ENCODE data around the gene WWC1. TPM values are rescaled to one million over a fixed set of nuclear protein-coding genes. Genes with fewer than 3 reads are reported as not detected.
"Not testable (repeated sequence)": the region's sequence is repeated elsewhere in the genome, so short reads cannot be mapped to it uniquely, and the experiment has no call there.

WWC1 gene
- polyA plus RNA-seq, 6 donors from 2014 or later, result 0.45 TPM; not detected in 5

- Mint-ChIP-seq H3K4me1 (peaks cover 0 to 16% (median 8%) of the 10 kb centered on the region in 3 donors), H3K9me3 (peaks cover 0 to 4% (median 0%) of the 10 kb centered on the region in 7 donors), H3K27me3 (peaks cover 20 to 31% (median 24%) of the 10 kb centered on the region in 3 donors), H3K4me3 (no peak overlapping the region), H3K36me3 (no peaks in the 10 kb centered on the region), H3K27ac (no peak overlapping the region)
- ATAC-seq (ENCODE audit: low read depth in 2 of 2) (no peak), DNase-seq (no peak)
Observed at GRCh38 chr5:168269937-168270330, 21.5 kb upstream of the WWC1 start.

- Mint-ChIP-seq H3K36me3 (no peaks in the 10 kb centered on the region), H3K4me3 (no peak overlapping the region), H3K27me3 (peaks cover 18 to 31% (median 24%) of the 10 kb centered on the region in 3 donors), H3K9me3 (peaks cover 0 to 4% (median 0%) of the 10 kb centered on the region in 7 donors), H3K4me1 (peaks cover 0 to 16% (median 8%) of the 10 kb centered on the region in 3 donors), H3K27ac (no peak overlapping the region)
- no peak for ATAC-seq (ENCODE audit: low read depth in 2 of 2)
- no peak for DNase-seq
Observed at GRCh38 chr5:168270476-168270875, 21.0 kb upstream of the WWC1 start.

DNA sequence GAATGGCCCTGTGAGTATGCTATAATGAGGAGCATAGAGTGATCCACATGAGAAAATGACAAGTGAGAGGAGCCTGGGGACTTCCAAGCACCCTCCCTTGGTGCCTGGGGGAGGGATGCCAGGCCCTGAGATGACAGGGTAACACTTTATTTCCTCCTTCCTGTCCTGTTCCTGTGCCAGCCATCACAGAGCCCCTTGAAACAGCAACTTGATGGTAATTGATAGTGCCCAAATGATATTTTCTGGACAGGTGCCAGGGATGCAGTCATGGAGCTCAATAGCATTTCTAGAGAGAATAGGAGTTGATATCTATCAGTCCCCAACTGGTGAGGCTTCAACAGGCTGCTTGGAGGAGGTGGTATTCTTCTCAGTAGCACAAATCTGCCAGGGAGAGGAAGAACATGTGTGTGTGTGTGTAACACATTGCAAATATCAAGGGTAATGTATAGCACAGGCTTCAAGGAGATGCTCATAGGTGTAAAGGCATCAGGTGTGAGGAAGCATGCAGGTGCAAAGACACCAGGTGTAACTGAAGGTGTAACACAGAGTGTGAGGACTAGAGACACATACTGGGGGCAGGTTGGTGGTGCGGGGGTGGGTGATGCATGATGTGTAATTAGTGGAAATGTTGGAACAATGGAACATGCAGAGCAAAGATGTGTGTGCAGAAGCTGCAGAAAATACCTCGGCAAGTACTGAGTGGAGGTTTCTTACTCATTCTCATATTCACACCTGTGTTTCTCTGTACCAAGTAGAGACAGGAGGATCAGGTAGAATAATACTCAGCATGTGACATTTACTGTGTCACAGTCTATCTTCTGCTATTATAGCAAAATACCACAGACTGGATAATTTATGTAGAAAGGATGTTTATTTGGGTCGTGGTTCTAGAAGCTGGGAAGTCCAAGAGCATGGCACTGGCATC is 18.1 kb upstream of the WWC1 start:
- Mint-ChIP-seq H3K9me3 (peaks cover 0 to 4% (median 0%) of the 10 kb centered on the region in 7 donors), H3K4me3 (no peak overlapping the region), H3K4me1 (peaks cover 0 to 15% (median 6%) of the 10 kb centered on the region in 3 donors), H3K27me3 (peaks cover 15 to 20% (median 17%) of the 10 kb centered on the region in 3 donors), H3K27ac (no peak overlapping the region), H3K36me3 (no peaks in the 10 kb centered on the region)
- DNase-seq, result no peak
- no peak for ATAC-seq (ENCODE audit: low read depth in 2 of 2)

DNA sequence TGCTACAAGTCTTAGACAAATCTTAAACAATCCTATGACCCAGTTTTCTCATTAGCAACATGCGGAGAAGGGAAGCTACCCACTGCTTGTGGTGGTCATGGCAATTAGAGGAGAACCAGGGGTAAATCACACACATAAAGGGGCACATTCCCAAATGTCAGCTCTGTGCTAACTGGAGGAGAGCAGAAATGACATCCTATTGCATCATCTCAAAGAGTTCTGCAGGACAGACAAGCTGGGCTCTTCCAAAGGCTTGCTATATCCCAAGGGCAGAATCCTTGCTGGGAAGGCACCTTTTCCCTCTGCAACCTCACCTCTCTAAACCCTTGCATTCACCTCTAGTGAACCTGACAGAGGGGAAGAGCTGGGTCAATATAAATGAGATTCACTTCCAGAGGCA is 17.0 kb upstream of the WWC1 start:
- no peak for ATAC-seq (ENCODE audit: low read depth in 2 of 2)
- H3K9me3 Mint-ChIP-seq, result peaks cover 0 to 5% (median 0%) of the 10 kb centered on the region in 7 donors

DNA sequence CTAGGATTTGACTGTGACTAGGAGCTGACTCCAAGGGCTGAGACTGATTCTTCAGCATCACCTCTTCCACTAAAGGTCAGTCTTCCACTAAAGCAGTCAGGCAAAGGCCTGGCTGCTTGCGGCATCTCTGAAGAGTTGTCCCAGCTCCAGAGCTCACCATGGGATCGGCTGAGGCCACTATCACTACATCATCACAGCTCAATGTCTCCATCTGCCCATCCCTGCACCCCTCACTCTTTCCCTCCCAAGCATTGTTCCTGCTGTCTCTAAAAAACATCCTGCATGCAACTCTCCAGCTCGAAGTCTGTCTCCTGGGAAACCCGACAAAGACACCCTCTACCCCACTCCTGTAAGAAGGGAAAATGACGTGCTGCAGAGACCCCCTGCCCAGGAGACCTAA is 15.5 kb upstream of the WWC1 start:
- H3K4me3 Mint-ChIP-seq, result no peak overlapping the region
- H3K36me3 Mint-ChIP-seq, result no peaks in the 10 kb centered on the region
- ATAC-seq (ENCODE audit: low read depth in 2 of 2), result no peak
- no peak for DNase-seq
- no peaks in the 10 kb centered on the region for H3K4me1 Mint-ChIP-seq
- H3K9me3 Mint-ChIP-seq, result peaks cover 0 to 6% (median 0%) of the 10 kb centered on the region in 7 donors
- H3K27me3 Mint-ChIP-seq, result peaks cover 12 to 18% (median 13%) of the 10 kb centered on the region in 3 donors
- no peak overlapping the region for H3K27ac Mint-ChIP-seq

More for the DNA sequence above, 17.0 kb upstream of the WWC1 start:
- no peak for DNase-seq
- H3K27ac Mint-ChIP-seq, result no peak overlapping the region
- H3K4me1 Mint-ChIP-seq, result peaks cover 0 to 6% (median 0%) of the 10 kb centered on the region in 3 donors
- no peak overlapping the region for H3K4me3 Mint-ChIP-seq
- peaks cover 9 to 18% (median 12%) of the 10 kb centered on the region in 3 donors for H3K27me3 Mint-ChIP-seq
- no peaks in the 10 kb centered on the region for H3K36me3 Mint-ChIP-seq

GRCh38 chr5:168282120-168282519 is 9.3 kb upstream of the WWC1 start:
- H3K36me3 Mint-ChIP-seq, result peaks cover 5 to 20% of the 10 kb centered on the region in 2 donors
- ATAC-seq (ENCODE audit: low read depth in 2 of 2), result no peak
- H3K9me3 Mint-ChIP-seq, result peaks cover 17 to 38% (median 27%) of the 10 kb centered on the region in 7 donors
- H3K4me3 Mint-ChIP-seq, result peak overlapping the region in 2 of 8 donors; percentile 27 to 53
- peaks cover 7 to 15% (median 8%) of the 10 kb centered on the region in 3 donors for H3K27me3 Mint-ChIP-seq
- H3K27ac Mint-ChIP-seq, result no peak overlapping the region
- DNase-seq, result no peak
- H3K4me1 Mint-ChIP-seq, result no peaks in the 10 kb centered on the region

DNA sequence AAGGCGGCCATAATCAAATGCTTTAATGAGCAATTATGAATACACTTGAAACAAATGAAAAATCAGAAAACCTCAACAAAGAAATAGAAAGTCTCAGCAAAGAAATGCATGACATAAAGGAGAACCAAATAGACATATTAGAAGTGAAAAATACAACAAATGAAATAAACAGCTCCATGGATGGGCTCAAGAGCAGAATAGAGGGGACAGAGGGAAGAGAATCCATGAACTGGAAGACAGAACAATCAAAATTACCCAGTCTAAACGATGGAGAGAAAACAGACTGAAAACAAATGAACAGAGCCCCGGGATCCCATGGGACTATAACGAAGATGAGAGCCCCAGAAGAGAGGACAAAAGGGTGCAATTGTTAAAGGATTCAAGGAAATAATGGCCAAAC is 6.6 kb upstream of the WWC1 start:
- no peak overlapping the region for H3K27ac Mint-ChIP-seq
- peaks cover 22 to 45% (median 28%) of the 10 kb centered on the region in 7 donors for H3K9me3 Mint-ChIP-seq
- DNase-seq (no peak), ATAC-seq (ENCODE audit: low read depth in 2 of 2) (no peak)
- no peak overlapping the region for H3K4me3 Mint-ChIP-seq
- H3K27me3 Mint-ChIP-seq, result peaks cover 12 to 34% (median 18%) of the 10 kb centered on the region in 3 donors
- peaks cover 2 to 8% (median 2%) of the 10 kb centered on the region in 3 donors for H3K4me1 Mint-ChIP-seq
- H3K36me3 Mint-ChIP-seq, result peaks cover 11 to 20% of the 10 kb centered on the region in 2 donors

DNA sequence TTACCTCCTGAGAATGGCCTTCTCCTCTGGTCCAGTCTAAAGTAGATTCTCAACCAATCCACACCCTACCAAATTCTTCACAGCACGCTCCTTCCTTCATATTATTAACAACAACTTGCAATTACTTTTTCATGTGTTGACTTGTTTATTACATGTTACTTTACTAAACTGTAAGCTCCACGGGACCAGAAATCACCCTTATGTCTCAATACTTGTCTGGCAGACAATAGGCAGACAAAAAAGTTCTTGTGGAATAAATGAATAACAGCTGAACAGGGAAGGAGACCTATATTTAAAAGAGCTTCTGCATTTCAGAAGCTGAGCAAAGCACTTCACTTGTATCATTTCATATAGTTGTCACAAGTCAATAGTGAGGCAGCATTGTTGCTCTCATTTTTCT is 5.7 kb upstream of the WWC1 start:
- H3K27ac Mint-ChIP-seq, result no peak overlapping the region
- peaks cover 22 to 50% (median 30%) of the 10 kb centered on the region in 7 donors for H3K9me3 Mint-ChIP-seq
- peaks cover 5 to 15% (median 6%) of the 10 kb centered on the region in 3 donors for H3K4me1 Mint-ChIP-seq
- peaks cover 15 to 20% of the 10 kb centered on the region in 2 donors for H3K36me3 Mint-ChIP-seq
- ATAC-seq (ENCODE audit: low read depth in 2 of 2) (no peak), DNase-seq (no peak)
- H3K27me3 Mint-ChIP-seq, result peaks cover 15 to 37% (median 17%) of the 10 kb centered on the region in 3 donors
- no peak overlapping the region for H3K4me3 Mint-ChIP-seq

GRCh38 chr5:168286386-168286785 is 5.1 kb upstream of the WWC1 start:
- H3K4me1 Mint-ChIP-seq, result peaks cover 5 to 19% (median 6%) of the 10 kb centered on the region in 3 donors
- H3K27ac Mint-ChIP-seq, result no peak overlapping the region
- peaks cover 14 to 43% (median 17%) of the 10 kb centered on the region in 3 donors for H3K27me3 Mint-ChIP-seq
- peaks cover 15 to 20% of the 10 kb centered on the region in 2 donors for H3K36me3 Mint-ChIP-seq
- DNase-seq (no peak), ATAC-seq (ENCODE audit: low read depth in 2 of 2) (no peak)
- no peak overlapping the region for H3K4me3 Mint-ChIP-seq
- peaks cover 22 to 50% (median 30%) of the 10 kb centered on the region in 7 donors for H3K9me3 Mint-ChIP-seq

GRCh38 chr5:168286863-168287262 is 4.6 kb upstream of the WWC1 start:
- H3K27ac Mint-ChIP-seq; ATAC-seq (ENCODE audit: low read depth in 2 of 2); H3K4me3 Mint-ChIP-seq; DNase-seq: not testable (repeated sequence)
- peaks cover 19 to 47% (median 30%) of the 10 kb centered on the region in 7 donors for H3K9me3 Mint-ChIP-seq
- H3K36me3 Mint-ChIP-seq, result peaks cover 15 to 20% of the 10 kb centered on the region in 2 donors
- H3K27me3 Mint-ChIP-seq, result peaks cover 14 to 40% (median 17%) of the 10 kb centered on the region in 3 donors
- peaks cover 5 to 19% (median 6%) of the 10 kb centered on the region in 3 donors for H3K4me1 Mint-ChIP-seq

- DNase-seq, result no peak
Observed at GRCh38 chr5:168287362-168287761, 4.1 kb upstream of the WWC1 start.

GRCh38 chr5:168288349-168289245 is 2.8 kb upstream of the WWC1 start:
- peaks cover 5 to 28% (median 15%) of the 10 kb centered on the region in 3 donors for H3K4me1 Mint-ChIP-seq
- H3K27ac Mint-ChIP-seq, result peak overlapping the region in 2 of 6 donors; percentile 22 to 49
- no peak for DNase-seq
- H3K27me3 Mint-ChIP-seq, result peaks cover 18 to 47% (median 28%) of the 10 kb centered on the region in 3 donors
- H3K4me3 Mint-ChIP-seq, result peak overlapping the region in 2 of 8 donors; percentile 30 to 53
- H3K36me3 Mint-ChIP-seq, result peaks cover 15 to 16% of the 10 kb centered on the region in 2 donors
- ATAC-seq (ENCODE audit: low read depth in 2 of 2), result no peak
- peaks cover 14 to 39% (median 26%) of the 10 kb centered on the region in 7 donors for H3K9me3 Mint-ChIP-seq

More at GRCh38 chr5:168287362-168287761, 4.1 kb upstream of the WWC1 start:
- no peak overlapping the region for H3K27ac Mint-ChIP-seq
- ATAC-seq (ENCODE audit: low read depth in 2 of 2), result no peak
- H3K36me3 Mint-ChIP-seq, result peaks cover 15 to 20% of the 10 kb centered on the region in 2 donors
- H3K9me3 Mint-ChIP-seq, result peaks cover 15 to 42% (median 29%) of the 10 kb centered on the region in 7 donors
- peaks cover 5 to 19% (median 6%) of the 10 kb centered on the region in 3 donors for H3K4me1 Mint-ChIP-seq
- H3K27me3 Mint-ChIP-seq, result peaks cover 14 to 35% (median 17%) of the 10 kb centered on the region in 3 donors
- H3K4me3 Mint-ChIP-seq, result peak overlapping the region in 1 of 8 donors; percentile 62
